AG10803 (cell line): ENCODE results near the gene RBM6.
A peak's percentile ranks its signal among the peaks of the same experiment; 100 is the strongest.

Experiments
- DNase-seq: peaks from one replicate; pipeline ENCODE4 v3.0.0; 2010; ENCODE audit warnings: low read depth
- H3K4me3 ChIP-seq: 2 replicates; pipeline ENCODE4 v1.5.1; 2011; ENCODE audit warnings: mild to moderate bottlenecking, low read length, control low read depth
- CTCF ChIP-seq: conservative IDR thresholded peaks from 2 replicates; pipeline ENCODE4 v1.5.1; 2011; ENCODE audit warnings: mild to moderate bottlenecking, low read length, control low read depth, inconsistent platforms

Gene RBM6

GRCh38 chr3:49924683-49925082 is 15.3 kb upstream of the RBM6 start:
- peak; percentile 57 for DNase-seq
- TF ChIP-seq CTCF, result no peak
- no peak overlapping the region for H3K4me3 ChIP-seq

- no peak overlapping the region for H3K4me3 ChIP-seq
- no peak for TF ChIP-seq CTCF
- no peak for DNase-seq
Observed at GRCh38 chr3:49925485-49925884, 14.5 kb upstream of the RBM6 start.

GRCh38 chr3:49926117-49926728 is 13.7 kb upstream of the RBM6 start:
- H3K4me3 ChIP-seq, result no peak overlapping the region
- no peak for DNase-seq
- TF ChIP-seq CTCF, result no peak

- TF ChIP-seq CTCF, result no peak
- no peak overlapping the region for H3K4me3 ChIP-seq
- DNase-seq, result no peak
Observed at GRCh38 chr3:49927798-49928197, 12.2 kb upstream of the RBM6 start.

GRCh38 chr3:49928481-49929017 is 11.4 kb upstream of the RBM6 start:
- DNase-seq, result no peak
- H3K4me3 ChIP-seq, result peak overlapping the region; percentile 30
- no peak for TF ChIP-seq CTCF

GRCh38 chr3:49929291-49930167 is 10.4 kb upstream of the RBM6 start, which contains the start of gene MON1A:
Gene MON1A (minus strand): TSS chr3:49929811. CDS start chr3:49913346, 16,465 bp downstream.
- H3K4me3 ChIP-seq, result peak within 1 kb of the TSS; percentile 93
- DNase-seq, result peak; percentile 90
- TF ChIP-seq CTCF, result peak; percentile 16; the same call in 1 of the 2 replicates
